GM19438 (cell line): Measurements from ENCODE around the gene MT1M.
A peak's percentile ranks its signal among the peaks of the same experiment; 100 is the strongest.
"Not testable (repeated sequence)": the region's sequence is repeated elsewhere in the genome, so short reads cannot be mapped to it uniquely, and the experiment has no call there.

Experiments used
- ATAC-seq: cut with Tn5 transposase; IDR thresholded peaks from one replicate; pipeline ENCODE4 v1.9.1; 2021; ENCODE audit warnings: low read depth; ENCODE audit not compliant: unreplicated experiment

Gene MT1M

GRCh38 chr16:56670620-56670934 is 38.1 kb downstream of the MT1M start:
- ATAC-seq = no peak

- not testable (repeated sequence) for ATAC-seq
Observed at GRCh38 chr16:56671691-56672090, 39.2 kb downstream of the MT1M start.

- ATAC-seq = not testable (repeated sequence)
Observed at GRCh38 chr16:56672171-56672570, 39.7 kb downstream of the MT1M start.

GRCh38 chr16:56672761-56673536 is 40.5 kb downstream of the MT1M start:
- no peak for ATAC-seq

GRCh38 chr16:56673921-56674320 is 41.5 kb downstream of the MT1M start:
- ATAC-seq = no peak

GRCh38 chr16:56674570-56674969 is 42.1 kb downstream of the MT1M start:
- not testable (repeated sequence) for ATAC-seq

GRCh38 chr16:56675685-56676210 is 43.3 kb downstream of the MT1M start:
- no peak for ATAC-seq

- no peak for ATAC-seq
Observed at GRCh38 chr16:56677474-56677873, 45.0 kb downstream of the MT1M start.

GRCh38 chr16:56679078-56679730 is 46.7 kb downstream of the MT1M start:
- ATAC-seq = no peak

- no peak for ATAC-seq
Observed at GRCh38 chr16:56679818-56680217, 47.4 kb downstream of the MT1M start.

- peak; percentile 91 for ATAC-seq
Observed at GRCh38 chr16:56681939-56682702, 49.7 kb downstream of the MT1M start, which contains the start of gene MT1X. TSS of gene MT1X (plus strand) at chr16:56682470. CDS start at chr16:56682541, 71 bp downstream.

GRCh38 chr16:56682703-56683397 is 50.4 kb downstream of the MT1M start:
- ATAC-seq = peak; percentile 27
